ENCODE measurements around the gene NUP58. TPM values are rescaled to one million over a fixed set of nuclear protein-coding genes. Genes with fewer than 3 reads are reported as not detected.

The NUP58 gene
- total and polyA plus RNA-seq, 9 of the 15 experiments (the other 6 are each of a cell fraction or from before 2014, with no cell fraction given): 12.5 to 98.0 (median 42.6) TPM

DNA sequence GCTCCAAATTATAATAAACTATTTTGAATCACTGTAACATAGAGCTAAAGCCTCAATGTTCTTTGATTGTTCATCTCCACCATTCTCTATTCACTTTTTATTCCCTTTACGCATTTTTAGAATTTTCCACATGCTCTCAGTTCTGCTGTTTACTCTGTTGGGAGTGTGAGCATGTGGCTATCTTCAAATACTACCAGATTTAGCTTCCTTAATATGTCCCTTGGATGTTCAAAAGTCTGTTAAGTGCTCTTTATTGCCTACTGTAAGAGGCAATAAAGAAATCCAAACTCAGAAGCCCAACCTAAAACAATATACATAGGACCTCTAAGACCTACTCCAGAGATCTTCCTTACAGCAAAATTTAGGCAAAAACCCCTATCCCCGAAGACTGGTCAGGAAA lies 48.7 kb upstream of the NUP58 start:
- intact Hi-C loops (cut with micrococcal nuclease): no loop called here
- WGBS (ENCODE audit: insufficient coverage, low coverage, missing lambda C conversion rate): 76% methylated on average over 2 of the region's 2 CpGs

More for the DNA sequence above, 48.7 kb upstream of the NUP58 start:
- CTCF ChIA-PET (ENCODE audit: low intra/inter-chr PET ratio): no interaction called here
- Histone ChIP-seq H3K79me2 (ENCODE audit: control insufficient read depth, insufficient read depth, low read length) (no peaks in the 10 kb centered on the region), H3K27me3 (ENCODE audit: control insufficient read depth in 2 of 2, insufficient read depth in 2 of 2, low read length in 2 of 2) (no peaks in the 10 kb centered on the region), H3K9me1 (ENCODE audit: control insufficient read depth, insufficient read depth, low read length) (no peaks in the 10 kb centered on the region), H2AFZ (ENCODE audit: low read depth, low read length) (no peak overlapping the region), H3K4me1 (replicated peaks in 1 of 2; ENCODE audit: control insufficient read depth in 2 of 2, insufficient read depth in 2 of 2, low read length in 2 of 2) (no peaks in the 10 kb centered on the region), H3K9ac (ENCODE audit: insufficient read depth in 1 of 2, low read depth in 2 of 2, low read length in 2 of 2) (no peak overlapping the region), H3K4me3 (no peak overlapping the region), H3K36me3 (ENCODE audit: control insufficient read depth, insufficient read depth, low read length) (peaks cover 7% of the 10 kb centered on the region; the same call in 1 of the 3 replicates), H3K27ac (ENCODE audit: extremely low read depth, low read depth, low read length) (no peak overlapping the region), H4K20me1 (replicated peaks; ENCODE audit: control insufficient read depth, insufficient read depth, low read length) (no peaks in the 10 kb centered on the region), H3K9me3 (replicated peaks; ENCODE audit: control insufficient read depth, insufficient read depth, low read depth, low read length) (no peaks in the 10 kb centered on the region), H3K4me2 (ENCODE audit: insufficient read depth, low read length) (no peak overlapping the region)
- POLR2A ChIA-PET: no interaction called here
- no TSS peak for BruUV-seq (replicated peaks)
- in situ Hi-C loops (cut with MboI): no loop called here
- DNase-seq (ENCODE audit: extremely low read depth in 1 of 4, low spot score in 3 of 4) (no peak), FAIRE-seq (no peak), ATAC-seq (no peak)
- TF ChIP-seq ZNF655 (CRISPR knock-in tag; IDR thresholded peaks at IDR 0.05) (no peak), MTA2 (IDR thresholded peaks at IDR 0.05; ENCODE audit: low read depth) (no peak), JUN (IDR thresholded peaks at IDR 0.05; ENCODE audit: borderline replicate concordance, low read depth, low read length) (no peak), JUN (CRISPR knock-in tag; IDR thresholded peaks at IDR 0.05; ENCODE audit: borderline replicate concordance) (no peak), BRCA1 (IDR thresholded peaks at IDR 0.05) (no peak), BRCA1 (CRISPR knock-in tag; IDR thresholded peaks at IDR 0.05) (no peak), ARID2 (IDR thresholded peaks at IDR 0.05) (no peak), CHD1 (IDR thresholded peaks at IDR 0.05; ENCODE audit: low read length) (no peak)
